Measurements from ENCODE around the gene INF2. TPM values are rescaled to one million over a fixed set of nuclear protein-coding genes. Genes with fewer than 3 reads are reported as not detected.

INF2 gene
- 100 to 1,000 TPM; 208 to 216 TPM for total RNA-seq

DNA sequence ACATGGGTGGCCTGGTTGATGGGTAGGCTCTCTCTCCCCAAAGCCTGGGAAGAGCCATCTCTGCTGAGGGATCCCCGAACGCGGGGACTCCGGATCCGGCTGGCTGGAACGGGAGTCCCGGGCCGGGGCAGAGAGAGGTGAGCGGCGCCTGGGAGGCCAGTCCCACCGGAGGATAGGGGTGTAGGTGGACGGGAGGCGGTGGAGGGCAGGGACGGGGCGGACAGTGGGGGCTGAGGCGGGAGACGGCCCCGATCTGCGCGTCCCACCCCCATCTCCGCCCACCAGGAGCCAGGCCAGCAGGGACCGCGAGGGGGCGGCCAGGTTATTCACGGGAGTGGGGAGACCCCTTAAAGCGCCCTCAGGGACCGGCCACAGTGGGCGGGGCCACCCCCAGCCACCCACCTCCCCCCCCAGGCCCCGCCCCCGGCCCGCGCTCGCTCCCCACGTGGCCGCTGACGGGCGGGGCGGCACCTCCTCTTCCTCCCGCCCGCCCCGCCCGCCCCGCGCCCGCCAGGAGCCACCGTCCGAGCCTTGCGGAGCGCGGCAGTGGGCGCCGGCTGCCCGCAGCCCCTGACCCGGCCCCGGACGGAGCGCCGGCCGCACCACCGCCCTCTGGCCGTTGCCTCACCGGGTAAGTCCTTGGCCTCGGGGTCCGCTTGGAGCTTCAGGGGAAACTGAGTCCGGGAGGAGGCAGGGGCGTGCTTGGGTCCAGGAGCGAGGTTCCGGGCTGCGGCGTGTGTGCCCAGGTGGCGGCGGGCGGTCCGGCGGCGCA lies at the start of gene INF2:
Gene INF2, plus strand, starts transcription at position 510 of the 772 bp plus-strand sequence. CDS start 11,748 bp downstream, outside the sequence.

DNA sequence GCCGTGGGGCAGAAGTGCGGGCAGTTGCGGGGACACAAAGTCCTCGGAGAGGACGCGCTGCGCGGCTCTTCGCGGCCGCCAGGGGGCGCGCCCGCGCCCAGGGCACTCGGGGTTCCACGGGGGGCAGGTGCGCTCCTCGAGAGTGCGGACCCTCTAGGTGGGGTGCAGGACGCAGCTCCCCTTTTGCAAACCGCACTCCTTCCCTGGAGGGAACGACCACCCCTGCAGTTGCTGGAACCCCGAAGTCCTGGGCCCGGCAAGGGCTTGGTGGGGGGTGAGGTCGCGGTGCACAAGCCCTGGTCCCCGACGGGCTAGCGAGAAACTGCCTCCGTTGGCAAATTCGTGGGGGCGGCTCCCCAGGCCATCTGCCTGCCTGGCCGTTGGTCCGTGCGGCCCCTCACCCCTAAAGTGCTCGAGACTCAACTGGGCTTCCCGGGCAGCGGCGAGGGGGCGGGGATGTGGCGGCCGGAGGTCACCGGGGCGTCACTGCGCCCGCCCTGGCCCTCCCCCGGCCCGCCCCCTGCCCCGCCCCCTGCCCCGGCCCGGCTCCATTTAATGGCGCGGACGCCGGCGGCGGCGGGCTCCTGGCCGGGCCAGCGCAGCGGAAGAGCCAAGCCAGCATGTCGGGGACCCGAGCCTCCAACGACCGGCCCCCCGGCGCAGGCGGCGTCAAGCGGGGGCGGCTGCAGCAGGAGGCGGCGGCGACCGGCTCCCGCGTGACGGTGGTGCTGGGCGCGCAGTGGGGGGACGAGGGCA lies 34.4 kb downstream of the INF2 start, which contains the start of gene ADSS1:
Gene ADSS1, plus strand, starts transcription at position 579 of the 756 bp plus-strand sequence. Its CDS starts 42 bp downstream, at position 621.

DNA sequence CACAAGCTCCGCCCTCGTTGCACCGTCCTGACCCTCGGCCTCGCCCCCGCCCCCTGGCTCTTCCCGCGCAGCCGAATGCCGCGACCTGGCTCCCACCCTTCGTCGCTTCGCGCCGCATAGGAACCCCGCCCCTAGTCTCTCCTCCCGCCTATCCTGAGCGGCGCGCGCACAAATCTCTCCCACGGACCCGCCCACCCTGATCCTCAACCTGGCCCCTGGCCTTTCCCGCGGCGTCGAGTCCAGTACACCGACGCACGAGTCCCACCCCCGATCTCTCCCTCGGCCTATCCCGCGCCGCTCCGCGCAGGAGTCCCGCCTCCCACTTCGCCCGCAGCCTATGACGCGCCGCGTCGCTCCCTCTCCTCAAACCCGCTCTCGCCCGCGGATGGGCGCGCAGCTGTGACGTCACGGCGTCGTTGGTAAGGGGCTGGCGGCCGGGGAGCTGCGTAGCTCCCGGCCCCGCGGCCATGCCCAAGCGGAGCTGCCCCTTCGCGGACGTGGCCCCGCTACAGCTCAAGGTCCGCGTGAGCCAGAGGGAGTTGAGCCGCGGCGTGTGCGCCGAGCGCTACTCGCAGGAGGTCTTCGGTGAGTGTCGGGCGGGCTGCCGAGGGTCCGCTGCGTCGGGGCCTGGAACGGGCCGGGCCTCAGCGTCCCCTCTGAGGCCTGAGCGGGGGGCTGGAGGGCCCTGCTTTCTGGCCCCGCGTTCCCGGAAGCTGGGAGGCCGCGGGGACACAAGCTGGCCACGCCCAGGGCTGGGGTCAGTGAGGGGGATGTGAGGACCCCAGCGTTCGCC lies 63.5 kb downstream of the INF2 start, which contains the start of gene SIVA1:
Gene SIVA1, plus strand, starts transcription at position 413 of the 793 bp plus-strand sequence. Its CDS starts 55 bp downstream, at position 468.

Small RNA genes lying within 50 kb of the gene (microRNA-seq; reads per million reads assigned to microRNA genes)
- gene MIR4710 (ENCODE audit: borderline microRNAs expressed, borderline replicate concordance): not detected

Other genes starting within 250 kb of the INF2 start
- not detected for gene C14orf180, start 109.9 kb upstream of the INF2 start, total RNA-seq
- gene TMEM179, start 84.8 kb upstream of the INF2 start, total RNA-seq: not detected
- under 1 TPM; 0.51 to 0.96 TPM for gene ADSS1, start 34.6 kb downstream of the INF2 start, total RNA-seq
- 10 to 100 TPM; 76.5 to 84.2 TPM for gene SIVA1, start 63.5 kb downstream of the INF2 start, total RNA-seq
- gene AKT1, start 106.1 kb downstream of the INF2 start, total RNA-seq: 100 to 1,000 TPM; 137 to 139 TPM
- gene ZBTB42, start 111.5 kb downstream of the INF2 start, total RNA-seq: 1 to 10 TPM; 5.1 to 5.6 TPM
- gene CEP170B, start 175.7 kb downstream of the INF2 start, total RNA-seq: 1 to 10 TPM; 4.7 to 4.9 TPM
- not detected for gene PLD4, start 235.3 kb downstream of the INF2 start, total RNA-seq